GM18526 (cell line): ENCODE data around the gene RPS6KA2.

Source experiments
- POLR2A ChIP-seq: IDR thresholded peaks from 3 replicates; pipeline ENCODE4 v1.6.1; 2011; ENCODE audit not compliant: insufficient read length; ENCODE audit errors: extremely low read depth

Gene RPS6KA2

GRCh38 chr6:166423051-166423745 is 203.9 kb downstream of the RPS6KA2 start:
- TF ChIP-seq POLR2A, result no peak

GRCh38 chr6:166422201-166422940 is 204.7 kb downstream of the RPS6KA2 start:
- no peak for TF ChIP-seq POLR2A

- TF ChIP-seq POLR2A, result no peak
Measured at GRCh38 chr6:166420351-166420750, 206.7 kb downstream of the RPS6KA2 start.

- TF ChIP-seq POLR2A, result no peak
Measured at GRCh38 chr6:166419717-166420116, 207.3 kb downstream of the RPS6KA2 start.

GRCh38 chr6:166419286-166419685 is 207.8 kb downstream of the RPS6KA2 start:
- TF ChIP-seq POLR2A, result no peak

- no peak for TF ChIP-seq POLR2A
Measured at GRCh38 chr6:166418691-166419143, 208.3 kb downstream of the RPS6KA2 start.

GRCh38 chr6:166417285-166417691 is 209.8 kb downstream of the RPS6KA2 start:
- TF ChIP-seq POLR2A, result no peak

- TF ChIP-seq POLR2A, result no peak
Measured at GRCh38 chr6:166415833-166416347, 211.2 kb downstream of the RPS6KA2 start.

GRCh38 chr6:166415306-166415705 is 211.7 kb downstream of the RPS6KA2 start:
- no peak for TF ChIP-seq POLR2A

GRCh38 chr6:166413491-166413951 is 213.5 kb downstream of the RPS6KA2 start:
- no peak for TF ChIP-seq POLR2A

- no peak for TF ChIP-seq POLR2A
Measured at GRCh38 chr6:166412911-166413384, 214.1 kb downstream of the RPS6KA2 start.

GRCh38 chr6:166412156-166412910 is 214.7 kb downstream of the RPS6KA2 start:
- TF ChIP-seq POLR2A, result no peak

- no peak for TF ChIP-seq POLR2A
Measured at GRCh38 chr6:166411721-166412151, 215.3 kb downstream of the RPS6KA2 start.

- no peak for TF ChIP-seq POLR2A
Measured at GRCh38 chr6:166411271-166411670, 215.8 kb downstream of the RPS6KA2 start.

GRCh38 chr6:166410426-166410935 is 216.6 kb downstream of the RPS6KA2 start:
- TF ChIP-seq POLR2A, result no peak
